Spleen (tissue), 11 donors: ENCODE measurements around the gene PLXNA2. TPM values are rescaled to one million over a fixed set of nuclear protein-coding genes. Genes with fewer than 3 reads are reported as not detected.

ENCODE experiments used
- DNase-seq: peaks from one replicate; pipeline ENCODE4 v3.0.0-alpha.2; 2020
- H3K27ac ChIP-seq, 8 donors: fragments of 200-600 bp; sonication (generic) in 7 of 8; 1 replicate in 4 of 8; 2 replicates in 4 of 8; pipeline versions ENCODE4 v1.5.0 to v1.8.0; 2016 to 2021; ENCODE audit warnings: inconsistent platforms in 4 of 8, mild to moderate bottlenecking in 4 of 8, moderate library complexity in 1 of 8
- H3K27me3 ChIP-seq, 7 donors: fragments of 200-600 bp; sonication (generic) in 6 of 7; replicated peaks in 1 of 7; 1 replicate in 4 of 7; 2 replicates in 3 of 7; pipeline versions ENCODE4 v1.5.0 to v1.8.0; 2016 to 2021; ENCODE audit warnings: inconsistent platforms in 3 of 7, mild to moderate bottlenecking in 1 of 7
- H3K36me3 ChIP-seq, 6 donors: fragments of 200-600 bp; sonication (generic) in 5 of 6; 1 replicate in 4 of 6; 2 replicates in 2 of 6; pipeline versions ENCODE4 v1.5.0 to v1.8.0; 2016 to 2021; ENCODE audit warnings: inconsistent platforms in 2 of 6
- H3K4me1 ChIP-seq, 6 donors: fragments of 200-600 bp; sonication (generic) in 5 of 6; 1 replicate in 3 of 6; 2 replicates in 3 of 6; pipeline versions ENCODE4 v1.5.0 to v1.8.0; 2016 to 2021; ENCODE audit warnings: inconsistent platforms in 3 of 6
- H3K4me3 ChIP-seq, 8 donors: fragments of 200-600 bp; sonication (generic) in 7 of 8; 1 replicate in 4 of 8; 2 replicates in 4 of 8; pipeline versions ENCODE4 v1.5.0 to v1.8.0; 2016 to 2021; ENCODE audit warnings: inconsistent platforms in 4 of 8, mild to moderate bottlenecking in 4 of 8, moderate library complexity in 2 of 8
- H3K9me3 ChIP-seq, 8 donors: fragments of 200-600 bp; sonication (generic) in 7 of 8; 1 replicate in 4 of 8; 2 replicates in 4 of 8; pipeline versions ENCODE4 v1.5.0 to v1.8.0; 2016 to 2021; ENCODE audit warnings: inconsistent platforms in 4 of 8
- CTCF ChIP-seq, 11 experiments: fragments of 200-600 bp in 7 of 11; fragments of 450-650 bp in 4 of 11; sonication (generic) in 4 of 11; IDR thresholded peaks in 8 of 11; conservative IDR thresholded peaks in 3 of 11; 1 replicate in 7 of 11; 2 replicates in 4 of 11; pipeline versions ENCODE4 v1.4.0 to v1.8.0; 2016 to 2021; ENCODE audit warnings: antibody characterized with exemption in 11 of 11, inconsistent platforms in 4 of 11, mild to moderate bottlenecking in 1 of 11
- POLR2A ChIP-seq, 3 donors: fragments of 450-650 bp; IDR thresholded peaks; one replicate each; pipeline ENCODE4 v1.5.1; 2017; ENCODE audit warnings: antibody characterized with exemption in 3 of 3, mild to moderate bottlenecking in 1 of 3
- POLR2AphosphoS5 ChIP-seq, 3 donors: sonication (generic); formaldehyde crosslinking; IDR thresholded peaks; one replicate each; pipeline ENCODE4 v1.5.1; 2017; ENCODE audit warnings: antibody characterized with exemption in 3 of 3
- WGBS, 5 donors: extraction: QIAGEN DNeasy Blood & Tissue Kit in 3 of 5; methylation state at CpG; one replicate each; pipeline versions ENCODE4 v1.1.5 to v1.1.7; 2013 to 2018; 5-methylcytosine and 5-hydroxymethylcytosine counted together
- intact Hi-C: fragments of 100-400 bp; cut with DNase I; formaldehyde crosslinking; loops from one replicate; pipeline ENCODE4 v1.15.0; 2023; ENCODE audit warnings: low total_unique reads
- polyA plus RNA-seq, 3 donors: library from polyadenylated mRNA; stranded (reverse); fragments of 200-250 nt; gene quantifications; one replicate each; pipeline ENCODE4 v1.2.1, GENCODE V29; 2013
- total RNA-seq, 7 donors: library from RNA; depleted of rRNA in 3 of 7; stranded (reverse); fragments of >200 nt in 3 of 7; fragmentation: NEBNext Ultra II Directional in 4 of 7; extraction: Animal tissue kit (Norgen Biotek cat#: 25700) in 4 of 7; gene quantifications; one replicate each; pipeline versions ENCODE4 v1.1.0 to v1.2.1, GENCODE V29; 2016 to 2021
- donor health status: healthy with polysubstance abuse.
- donor health status: DM: no; HTN: no; CAD: no; lungs with moderate emphysema.
- donor health status: DM: no; HTN: no; CAD: no.
- donor health status: Bipolar disorder and iron deficiency.
- donor health status: healthy.
- donor health status: DM: no; HTN: no; CAD: no.
- donor health status: DM: yes; HTN: yes; CAD: no.

The PLXNA2 gene
- total and polyA plus RNA-seq, 10 donors = 0.93 to 16.9 (median 7.0) TPM

- intact Hi-C loops = no loop called here
- H3K4me1 ChIP-seq = peaks cover 0 to 5% (median under 1%) of the 10 kb centered on the region in 6 donors
- H3K4me3 ChIP-seq = no peak overlapping the region
- no peak for DNase-seq
- 85 to 100% (median 95%) methylated on average over 3 of the region's 3 CpGs for WGBS, 5 donors
- no peak for TF ChIP-seq POLR2A (IDR thresholded peaks at IDR 0.05)
- TF ChIP-seq POLR2AphosphoS5 (IDR thresholded peaks at IDR 0.05) = no peak
- no peak for TF ChIP-seq CTCF (IDR thresholded peaks at IDR 0.05 in 8 of 11, conservative IDR thresholded peaks at IDR 0.05 in 3 of 11)
- H3K27me3 ChIP-seq = peaks cover 0 to 2% (median 0%) of the 10 kb centered on the region in 7 donors
- no peak overlapping the region for H3K27ac ChIP-seq
- no peaks in the 10 kb centered on the region for H3K9me3 ChIP-seq
- H3K36me3 ChIP-seq = peaks cover 0 to 54% (median 0%) of the 10 kb centered on the region in 6 donors
These were observed 191.2 kb downstream of the PLXNA2 start for GRCh38 chr1:208052926-208053407.

DNA sequence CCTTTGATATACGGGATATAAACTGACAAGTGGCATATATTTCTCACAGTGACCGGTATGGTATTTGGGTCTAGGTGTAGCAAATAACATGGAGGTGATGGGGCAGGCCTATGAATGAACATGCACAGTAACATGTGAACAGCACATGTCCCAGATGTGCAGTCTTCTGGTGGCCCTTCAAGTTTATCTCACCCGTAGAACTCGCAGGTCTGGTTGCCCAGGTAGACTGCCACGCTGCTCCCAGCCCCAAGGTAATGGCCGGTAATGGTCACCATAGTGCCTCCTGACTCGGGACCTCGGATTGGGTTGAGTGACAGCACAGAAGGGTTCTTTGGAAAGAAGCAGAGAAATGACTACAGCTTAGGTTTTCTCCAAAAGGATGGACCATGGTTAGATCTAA lies 192.0 kb downstream of the PLXNA2 start:
- H3K4me1 ChIP-seq = peaks cover 0 to 12% (median 4%) of the 10 kb centered on the region in 6 donors
- WGBS, 5 donors = 79 to 96% (median 87%) methylated on average over 8 of the region's 8 CpGs
- intact Hi-C loops = no loop called here
- no peaks in the 10 kb centered on the region for H3K27me3 ChIP-seq
- no peak for DNase-seq
- peaks cover 0 to 49% (median 0%) of the 10 kb centered on the region in 6 donors for H3K36me3 ChIP-seq
- TF ChIP-seq POLR2AphosphoS5 (IDR thresholded peaks at IDR 0.05) = no peak
- TF ChIP-seq CTCF (IDR thresholded peaks at IDR 0.05 in 8 of 11, conservative IDR thresholded peaks at IDR 0.05 in 3 of 11) = no peak
- TF ChIP-seq POLR2A (IDR thresholded peaks at IDR 0.05) = no peak
- H3K9me3 ChIP-seq = no peaks in the 10 kb centered on the region
- H3K4me3 ChIP-seq = no peak overlapping the region
- no peak overlapping the region for H3K27ac ChIP-seq

DNA sequence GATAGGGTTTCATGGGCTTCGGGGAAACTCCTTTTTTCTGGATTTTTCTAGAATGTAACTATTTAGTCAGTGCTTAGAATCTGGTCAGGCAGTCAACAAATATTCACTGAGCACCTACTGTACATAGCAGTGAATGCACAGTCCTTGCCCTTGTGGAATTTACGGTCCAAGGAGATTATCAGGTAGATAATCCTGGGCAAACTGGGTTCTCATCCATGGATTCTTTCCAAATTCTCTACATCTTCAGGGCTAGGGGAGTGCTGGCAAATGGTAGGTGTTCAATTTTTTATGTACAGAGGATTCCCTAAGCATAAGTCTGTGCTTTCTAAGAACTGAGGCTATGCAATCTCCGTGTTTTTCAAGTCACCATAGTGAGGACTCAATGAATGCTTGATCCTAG lies 192.5 kb downstream of the PLXNA2 start:
- Histone ChIP-seq H3K27me3 (no peaks in the 10 kb centered on the region), H3K4me1 (peaks cover 0 to 12% (median 4%) of the 10 kb centered on the region in 6 donors), H3K4me3 (no peak overlapping the region), H3K36me3 (peaks cover 0 to 49% (median 0%) of the 10 kb centered on the region in 6 donors), H3K27ac (no peak overlapping the region), H3K9me3 (no peaks in the 10 kb centered on the region)
- TF ChIP-seq POLR2AphosphoS5 (IDR thresholded peaks at IDR 0.05) = no peak
- WGBS, 5 donors = 89 to 98% (median 93%) methylated on average over 3 of the region's 3 CpGs
- intact Hi-C loops = no loop called here
- DNase-seq = no peak

DNA sequence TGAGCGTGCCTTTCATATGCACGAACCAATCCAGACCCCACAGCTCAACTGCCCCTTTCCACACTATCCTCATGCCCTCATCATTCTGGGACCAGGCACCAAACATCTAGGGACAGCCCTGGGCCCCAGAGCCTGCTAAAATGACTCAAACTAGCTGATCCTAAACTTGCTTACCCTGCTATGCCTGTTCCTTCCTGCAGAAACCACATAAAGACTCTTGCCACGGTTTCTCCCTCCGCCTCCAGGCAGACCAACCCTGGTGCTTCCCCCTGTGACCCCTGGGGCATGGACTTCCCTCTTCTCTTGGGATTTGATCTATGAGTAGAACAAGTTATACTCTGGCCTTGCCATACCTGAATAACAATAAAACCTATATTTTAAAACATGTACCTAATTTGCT lies 195.3 kb downstream of the PLXNA2 start:
- H3K4me1 ChIP-seq = peaks cover 0 to 12% (median 4%) of the 10 kb centered on the region in 6 donors
- peaks cover 0 to 56% (median 0%) of the 10 kb centered on the region in 6 donors for H3K36me3 ChIP-seq
- intact Hi-C loops = no loop called here
- H3K9me3 ChIP-seq = no peaks in the 10 kb centered on the region
- TF ChIP-seq POLR2A (IDR thresholded peaks at IDR 0.05) = no peak
- H3K4me3 ChIP-seq = no peak overlapping the region
- no peaks in the 10 kb centered on the region for H3K27me3 ChIP-seq
- DNase-seq = no peak
- H3K27ac ChIP-seq = no peak overlapping the region
- WGBS, 5 donors = 49 to 65% (median 60%) methylated on average over 4 of the region's 4 CpGs

DNA sequence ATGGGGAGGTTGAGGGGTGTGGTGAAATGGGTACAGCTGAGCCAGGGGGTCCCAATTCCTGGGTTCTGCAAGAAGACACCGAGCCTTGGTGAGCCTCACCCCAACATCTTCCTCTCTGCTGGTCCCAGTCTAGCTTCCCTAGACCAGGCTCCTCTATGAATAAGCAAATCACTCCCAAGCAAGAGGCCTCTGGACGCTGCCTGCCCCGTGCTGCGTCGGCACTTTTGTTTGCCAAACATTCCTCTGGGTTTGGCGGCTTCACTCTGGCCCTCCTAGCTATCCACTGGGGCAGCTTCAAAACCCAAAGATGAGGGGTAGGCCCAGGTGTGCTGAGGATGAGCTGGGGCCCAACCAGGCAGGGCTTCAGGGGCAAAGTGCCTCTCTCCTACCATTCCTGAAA lies 196.2 kb downstream of the PLXNA2 start:
- Histone ChIP-seq H3K9me3 (no peaks in the 10 kb centered on the region), H3K27ac (peak overlapping the region in 2 of 8 donors; percentile 12 to 25), H3K27me3 (no peaks in the 10 kb centered on the region), H3K4me1 (peaks cover 0 to 12% (median 4%) of the 10 kb centered on the region in 6 donors), H3K36me3 (peaks cover 0 to 56% (median 0%) of the 10 kb centered on the region in 6 donors), H3K4me3 (no peak overlapping the region)
- no peak for DNase-seq
- no peak for TF ChIP-seq POLR2AphosphoS5 (IDR thresholded peaks at IDR 0.05)
- TF ChIP-seq CTCF (IDR thresholded peaks at IDR 0.05 in 8 of 11, conservative IDR thresholded peaks at IDR 0.05 in 3 of 11) = no peak
- no peak for TF ChIP-seq POLR2A (IDR thresholded peaks at IDR 0.05)
- intact Hi-C loops = no loop called here
- 67 to 92% (median 80%) methylated on average over 6 of the region's 6 CpGs for WGBS, 5 donors
